Thyroid gland (tissue), 4 donors: ENCODE results near the gene HSPA2. TPM values are rescaled to one million over a fixed set of nuclear protein-coding genes. Genes with fewer than 3 reads are reported as not detected.

Experiments used
- DNase-seq, 2 donors: peaks; one replicate each; pipeline ENCODE4 v3.0.0-alpha.2; 2019
- H3K27ac ChIP-seq, 3 donors: fragments of 200-600 bp; sonication (generic); 1 replicate in 2 of 3; 2 replicates in 1 of 3; pipeline ENCODE4 v1.5.1; 2016 to 2019; ENCODE audit warnings: mild to moderate bottlenecking in 1 of 3, moderate library complexity in 1 of 3
- H3K27me3 ChIP-seq: fragments of 200-600 bp; sonication (generic); one replicate; pipeline ENCODE4 v1.5.1; 2019
- H3K36me3 ChIP-seq, 2 donors: fragments of 200-600 bp; sonication (generic); one replicate each; pipeline ENCODE4 v1.5.1; 2016 to 2019
- H3K4me1 ChIP-seq, 2 donors: fragments of 200-600 bp; sonication (generic); one replicate each; pipeline ENCODE4 v1.5.1; 2017 to 2019
- H3K4me3 ChIP-seq, 3 donors: fragments of 200-600 bp; sonication (generic); replicated peaks in 1 of 3; 1 replicate in 2 of 3; 2 replicates in 1 of 3; pipeline ENCODE4 v1.5.1; 2016; ENCODE audit warnings: mild to moderate bottlenecking in 1 of 3
- H3K9me3 ChIP-seq: fragments of 200-600 bp; sonication (generic); one replicate; pipeline ENCODE4 v1.5.1; 2017
- POLR2A ChIP-seq, 2 donors: fragments of 450-650 bp; IDR thresholded peaks; one replicate each; pipeline ENCODE4 v1.6.1; 2017; ENCODE audit warnings: antibody characterized with exemption in 2 of 2, mild to moderate bottlenecking in 2 of 2, moderate library complexity in 1 of 2
- WGBS, 2 donors: methylation state at CpG; one replicate each; pipeline ENCODE4 v1.1.5; 2017; 5-methylcytosine and 5-hydroxymethylcytosine counted together
- intact Hi-C: fragments of 100-400 bp; cut with DNase I; formaldehyde crosslinking; loops from one replicate; pipeline ENCODE4 v1.15.1; 2023
- total RNA-seq, 4 donors: library from RNA; depleted of rRNA; stranded (reverse); fragments of >200 nt; gene quantifications; one replicate each; pipeline ENCODE4 v1.2.3, GENCODE V29; 2016
- TF ChIP-seq, protein P1 (sequence below), 6 experiments: fragments of 200-600 bp in 3 of 6; fragments of 450-650 bp in 3 of 6; sonication (generic) in 3 of 6; IDR thresholded peaks; one replicate each; pipeline ENCODE4 v1.5.1; 2016 to 2019; ENCODE audit warnings: antibody characterized with exemption in 6 of 6, mild to moderate bottlenecking in 2 of 6, inconsistent platforms in 1 of 6, moderate library complexity in 1 of 6

The HSPA2 gene
- total RNA-seq, 4 donors from 2014 or later = 6.0 to 11.0 (median 8.4) TPM

GRCh38 chr14:64500088-64500487, 40.5 kb upstream of the HSPA2 start:
- Histone ChIP-seq H3K27me3 (no peaks in the 10 kb centered on the region), H3K9me3 (no peaks in the 10 kb centered on the region), H3K27ac (peak overlapping the region; percentile 99 to 100 (median 99)), H3K4me1 (peaks cover 46 to 61% of the 10 kb centered on the region in 2 donors), H3K4me3 (no peak overlapping the region), H3K36me3 (no peaks in the 10 kb centered on the region)
- TF ChIP-seq, protein P1, sequence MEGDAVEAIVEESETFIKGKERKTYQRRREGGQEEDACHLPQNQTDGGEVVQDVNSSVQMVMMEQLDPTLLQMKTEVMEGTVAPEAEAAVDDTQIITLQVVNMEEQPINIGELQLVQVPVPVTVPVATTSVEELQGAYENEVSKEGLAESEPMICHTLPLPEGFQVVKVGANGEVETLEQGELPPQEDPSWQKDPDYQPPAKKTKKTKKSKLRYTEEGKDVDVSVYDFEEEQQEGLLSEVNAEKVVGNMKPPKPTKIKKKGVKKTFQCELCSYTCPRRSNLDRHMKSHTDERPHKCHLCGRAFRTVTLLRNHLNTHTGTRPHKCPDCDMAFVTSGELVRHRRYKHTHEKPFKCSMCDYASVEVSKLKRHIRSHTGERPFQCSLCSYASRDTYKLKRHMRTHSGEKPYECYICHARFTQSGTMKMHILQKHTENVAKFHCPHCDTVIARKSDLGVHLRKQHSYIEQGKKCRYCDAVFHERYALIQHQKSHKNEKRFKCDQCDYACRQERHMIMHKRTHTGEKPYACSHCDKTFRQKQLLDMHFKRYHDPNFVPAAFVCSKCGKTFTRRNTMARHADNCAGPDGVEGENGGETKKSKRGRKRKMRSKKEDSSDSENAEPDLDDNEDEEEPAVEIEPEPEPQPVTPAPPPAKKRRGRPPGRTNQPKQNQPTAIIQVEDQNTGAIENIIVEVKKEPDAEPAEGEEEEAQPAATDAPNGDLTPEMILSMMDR (IDR thresholded peaks at IDR 0.05) = no peak
- no peak for TF ChIP-seq POLR2A (IDR thresholded peaks at IDR 0.05)
- intact Hi-C loops = no loop called here
- 41 to 44% methylated on average over 1 of the region's 1 CpG for WGBS, 2 donors
- no peak for DNase-seq

- H3K36me3 ChIP-seq = no peaks in the 10 kb centered on the region
- 44 to 48% methylated on average over 8 of the region's 8 CpGs for WGBS, 2 donors
- no peak overlapping the region for H3K4me3 ChIP-seq
- DNase-seq = peak; percentile 75 to 77
- intact Hi-C loops = no loop called here
- H3K27ac ChIP-seq = peak overlapping the region; percentile 99 to 100 (median 99)
- H3K4me1 ChIP-seq = peaks cover 51 to 60% of the 10 kb centered on the region in 2 donors
- no peaks in the 10 kb centered on the region for H3K9me3 ChIP-seq
- H3K27me3 ChIP-seq = no peaks in the 10 kb centered on the region
- TF ChIP-seq, protein P1 (IDR thresholded peaks at IDR 0.05) = peak in 2 of 6 experiments; percentile 22 to 30
- peak in 1 of 2 donors; percentile 71 for TF ChIP-seq POLR2A (IDR thresholded peaks at IDR 0.05)
These were observed 39.0 kb upstream of the HSPA2 start for GRCh38 chr14:64501411-64502171.

DNA sequence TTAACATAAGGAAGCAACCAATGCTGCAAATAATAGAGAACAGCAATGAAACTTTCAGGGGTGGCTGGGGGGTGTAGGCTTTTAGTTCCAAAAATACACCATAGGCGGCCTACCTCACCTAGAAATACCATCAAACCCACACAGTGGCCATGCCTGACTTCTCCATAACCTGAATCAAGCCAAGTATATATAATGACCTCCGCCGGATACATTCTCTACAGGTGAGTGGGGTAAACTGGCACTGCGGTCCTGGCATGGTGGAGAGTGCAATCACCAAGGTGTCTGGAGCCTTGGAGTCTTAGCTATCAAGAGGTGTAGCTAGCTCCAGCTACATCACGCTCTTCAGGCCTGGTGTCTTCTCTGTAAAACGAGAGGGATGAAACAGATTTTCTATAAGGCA, 38.1 kb upstream of the HSPA2 start:
- DNase-seq = no peak
- Histone ChIP-seq H3K27ac (peak overlapping the region; percentile 99 to 100 (median 99)), H3K36me3 (no peaks in the 10 kb centered on the region), H3K4me1 (peaks cover 51 to 61% of the 10 kb centered on the region in 2 donors), H3K9me3 (no peaks in the 10 kb centered on the region), H3K27me3 (no peaks in the 10 kb centered on the region), H3K4me3 (peak overlapping the region in 1 of 3 donors; percentile 66)
- no peak for TF ChIP-seq POLR2A (IDR thresholded peaks at IDR 0.05)
- TF ChIP-seq, protein P1 (IDR thresholded peaks at IDR 0.05) = no peak
- intact Hi-C loops = no loop called here
- 49 to 51% methylated on average over 6 of the region's 6 CpGs for WGBS, 2 donors

DNA sequence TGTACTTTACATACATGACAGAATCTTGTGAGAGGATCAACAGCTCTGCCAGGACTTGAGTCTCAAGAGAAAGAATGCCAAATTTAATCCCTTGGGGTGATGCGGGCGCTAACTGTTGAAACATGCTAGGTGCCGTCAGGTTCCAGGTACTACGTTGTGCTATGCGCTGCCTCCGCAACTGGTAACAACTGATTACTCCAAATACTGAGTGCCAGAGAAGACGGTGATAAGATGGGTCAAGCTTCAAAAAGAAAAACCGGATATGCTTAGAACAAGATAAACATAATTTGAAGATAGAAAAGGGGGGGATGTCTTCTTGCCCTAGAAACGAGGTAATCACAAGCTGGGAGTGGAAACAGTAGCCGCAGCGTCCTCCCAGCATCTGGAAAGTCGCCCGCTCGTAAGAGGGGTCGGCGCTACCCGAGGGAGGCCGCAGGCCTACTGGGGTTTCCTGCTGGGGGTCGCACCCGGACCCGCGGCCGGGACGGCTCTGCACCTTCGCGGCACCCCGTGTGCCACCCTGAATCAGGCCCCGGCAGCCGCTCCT, 37.6 kb upstream of the HSPA2 start:
- TF ChIP-seq, protein P1 (IDR thresholded peaks at IDR 0.05) = no peak
- TF ChIP-seq POLR2A (IDR thresholded peaks at IDR 0.05) = no peak
- Histone ChIP-seq H3K27me3 (no peaks in the 10 kb centered on the region), H3K36me3 (no peaks in the 10 kb centered on the region), H3K4me1 (peaks cover 52 to 61% of the 10 kb centered on the region in 2 donors), H3K9me3 (no peaks in the 10 kb centered on the region), H3K27ac (peak overlapping the region; percentile 99 to 100 (median 99)), H3K4me3 (peak overlapping the region; percentile 25 to 89 (median 66))
- intact Hi-C loops = no loop called here
- 2% methylated on average over 26 to 27 of the region's 29 CpGs for WGBS, 2 donors
- DNase-seq = peak; percentile 41
